Measurements from ENCODE around the gene NPM3.

- TF ChIP-seq CTCF (conservative IDR thresholded peaks at IDR 0.05; ENCODE audit: low read depth, low read length) (no peak), SMC3 (IDR thresholded peaks at IDR 0.05; ENCODE audit: low read depth, low read length) (no peak)
Measured at GRCh38 chr10:101761226-101761625, 22.0 kb downstream of the NPM3 start.
